Left lung (tissue), 10 donors: Measurements from ENCODE around the gene TMUB1. TPM values are rescaled to one million over a fixed set of nuclear protein-coding genes. Genes with fewer than 3 reads are reported as not detected.

Source experiments
- ATAC-seq: fragments of 200-7000 bp; cut with Tn5 transposase; one replicate; pipeline ENCODE4 v1.9.1; 2020; ENCODE audit warnings: moderate library complexity
- DNase-seq, 4 donors: peaks; one replicate each; pipeline ENCODE4 v3.0.0-alpha.2; 2013 to 2020
- H3K27ac ChIP-seq, 2 donors: fragments of 200-600 bp; sonication (generic) in 1 of 2; one replicate each; pipeline versions ENCODE4 v1.5.0 to v1.8.0; 2020 to 2021
- H3K27me3 ChIP-seq, 2 donors: fragments of 200-600 bp; sonication (generic) in 1 of 2; one replicate each; pipeline versions ENCODE4 v1.5.0 to v1.8.0; 2020 to 2021
- H3K36me3 ChIP-seq, 2 donors: fragments of 200-600 bp; sonication (generic) in 1 of 2; one replicate each; pipeline versions ENCODE4 v1.5.0 to v1.8.0; 2020 to 2021
- H3K4me1 ChIP-seq, 2 donors: fragments of 200-600 bp; one replicate each; pipeline ENCODE4 v1.8.0; 2021
- H3K4me3 ChIP-seq, 2 donors: fragments of 200-600 bp; sonication (generic) in 1 of 2; one replicate each; pipeline versions ENCODE4 v1.5.0 to v1.8.0; 2020 to 2021; ENCODE audit warnings: mild to moderate bottlenecking in 1 of 2
- H3K9me3 ChIP-seq, 2 donors: fragments of 200-600 bp; sonication (generic) in 1 of 2; one replicate each; pipeline versions ENCODE4 v1.5.0 to v1.8.0; 2020 to 2021
- intact Hi-C, 2 donors: fragments of 100-400 bp; cut with DNase I; formaldehyde crosslinking; loops; one replicate each; pipeline versions ENCODE4 v1.11.2 to v1.14.2; 2022
- polyA plus RNA-seq, 6 donors: library from polyadenylated mRNA; unstranded; fragments of 120-200 nt; gene quantifications; one replicate each; pipeline ENCODE4 v1.2.1, GENCODE V29; 2013; ENCODE audit not compliant: insufficient read length in 6 of 6
- total RNA-seq, 2 donors: library from RNA; stranded (reverse); fragmentation: NEBNext Ultra II Directional; extraction: Animal tissue kit (Norgen Biotek cat#: 25700); gene quantifications; one replicate each; pipeline ENCODE4 v1.2.1, GENCODE V29; 2021
- TF ChIP-seq, protein P1 (sequence below), 2 donors: fragments of 200-600 bp; sonication (generic) in 1 of 2; IDR thresholded peaks; one replicate each; pipeline versions ENCODE4 v1.5.0 to v1.8.0; 2021; ENCODE audit warnings: antibody characterized with exemption in 2 of 2
- donor health status: DM: no; HTN: yes; CAD: no.
- donor health status: DM: no; HTN: no; CAD: no.

TMUB1 gene
- total and polyA plus RNA-seq, 8 donors, result 21.2 to 49.1 (median 24.5) TPM

- DNase-seq (peak in 1 of 4 donors; percentile 66), ATAC-seq (no peak)
- TF ChIP-seq, protein P1, sequence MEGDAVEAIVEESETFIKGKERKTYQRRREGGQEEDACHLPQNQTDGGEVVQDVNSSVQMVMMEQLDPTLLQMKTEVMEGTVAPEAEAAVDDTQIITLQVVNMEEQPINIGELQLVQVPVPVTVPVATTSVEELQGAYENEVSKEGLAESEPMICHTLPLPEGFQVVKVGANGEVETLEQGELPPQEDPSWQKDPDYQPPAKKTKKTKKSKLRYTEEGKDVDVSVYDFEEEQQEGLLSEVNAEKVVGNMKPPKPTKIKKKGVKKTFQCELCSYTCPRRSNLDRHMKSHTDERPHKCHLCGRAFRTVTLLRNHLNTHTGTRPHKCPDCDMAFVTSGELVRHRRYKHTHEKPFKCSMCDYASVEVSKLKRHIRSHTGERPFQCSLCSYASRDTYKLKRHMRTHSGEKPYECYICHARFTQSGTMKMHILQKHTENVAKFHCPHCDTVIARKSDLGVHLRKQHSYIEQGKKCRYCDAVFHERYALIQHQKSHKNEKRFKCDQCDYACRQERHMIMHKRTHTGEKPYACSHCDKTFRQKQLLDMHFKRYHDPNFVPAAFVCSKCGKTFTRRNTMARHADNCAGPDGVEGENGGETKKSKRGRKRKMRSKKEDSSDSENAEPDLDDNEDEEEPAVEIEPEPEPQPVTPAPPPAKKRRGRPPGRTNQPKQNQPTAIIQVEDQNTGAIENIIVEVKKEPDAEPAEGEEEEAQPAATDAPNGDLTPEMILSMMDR (IDR thresholded peaks at IDR 0.05), result no peak
- H3K4me3 ChIP-seq, result no peak overlapping the region
- intact Hi-C loops, result loop anchor here in 1 of 2 donors (10.0 kb wide), 1 partner anchor 216 kb away; no protein-coding TSS in a partner anchor
- no peak overlapping the region for H3K27ac ChIP-seq
- peaks cover 0 to 44% of the 10 kb centered on the region in 2 donors for H3K4me1 ChIP-seq
- no peaks in the 10 kb centered on the region for H3K9me3 ChIP-seq
- peaks cover 0 to 4% of the 10 kb centered on the region in 2 donors for H3K36me3 ChIP-seq
- H3K27me3 ChIP-seq, result peaks cover 0 to 5% of the 10 kb centered on the region in 2 donors
These were observed 27.1 kb upstream of the TMUB1 start for GRCh38 chr7:151110236-151110940.

DNA sequence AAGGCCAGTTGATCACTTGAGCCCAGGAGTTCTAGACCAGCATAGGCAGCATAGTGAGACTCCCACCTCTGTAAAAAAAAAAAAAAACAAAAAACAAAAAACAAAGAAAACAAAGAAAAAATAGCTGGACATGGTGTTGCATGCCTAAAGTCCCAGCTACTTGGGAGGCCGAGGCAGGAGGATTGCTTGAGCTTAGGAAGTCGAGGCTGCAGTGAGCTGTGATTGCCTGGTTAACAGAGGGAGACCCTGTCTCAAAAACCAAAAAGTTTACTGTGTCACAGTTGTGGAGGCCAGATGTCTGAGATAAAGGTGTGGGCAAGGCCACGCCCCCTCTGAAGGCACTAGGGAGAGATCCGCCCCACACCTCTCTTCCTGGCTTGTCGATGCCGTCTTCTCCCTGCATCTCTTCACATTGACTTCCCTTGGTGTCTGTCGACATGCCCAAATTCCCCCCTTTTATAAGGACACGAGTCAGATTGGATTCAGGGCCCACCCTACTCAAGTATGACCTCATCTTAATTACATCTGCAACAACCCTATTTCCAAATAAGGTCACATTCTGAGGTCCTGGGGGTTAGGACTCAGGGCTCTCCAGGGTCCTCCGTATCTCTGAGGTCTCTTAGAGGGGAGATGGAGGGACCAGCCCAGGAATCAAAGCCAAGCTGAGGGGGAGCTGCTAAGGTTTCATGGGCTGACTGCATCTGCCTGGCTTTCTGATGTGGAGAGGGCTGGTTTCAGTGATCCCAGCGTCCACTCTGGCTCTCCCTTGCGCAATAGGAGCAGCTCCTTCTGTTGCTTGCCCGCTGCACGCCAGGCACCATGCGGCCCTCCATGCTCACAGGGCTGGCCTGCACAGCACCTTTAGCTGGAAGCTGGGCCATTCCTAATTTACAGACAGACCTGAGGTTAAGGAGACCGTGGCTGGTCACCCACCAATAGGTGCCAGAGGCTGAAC, 26.1 kb upstream of the TMUB1 start:
- DNase-seq, result peak in 1 of 4 donors; percentile 76
- intact Hi-C loops, result loop anchor here in 1 of 2 donors (10.0 kb wide), 1 partner anchor 215 kb away; no protein-coding TSS in a partner anchor
- peak overlapping the region in 1 of 2 donors; percentile 34 for H3K27ac ChIP-seq
- no peak overlapping the region for H3K4me3 ChIP-seq
- peaks cover 0 to 42% of the 10 kb centered on the region in 2 donors for H3K4me1 ChIP-seq
- peaks cover 0 to 3% of the 10 kb centered on the region in 2 donors for H3K27me3 ChIP-seq
- H3K36me3 ChIP-seq, result peaks cover 0 to 8% of the 10 kb centered on the region in 2 donors
- peak; percentile 8 for ATAC-seq
- no peaks in the 10 kb centered on the region for H3K9me3 ChIP-seq
- TF ChIP-seq, protein P1 (IDR thresholded peaks at IDR 0.05), result no peak

GRCh38 chr7:151107882-151108281, 24.6 kb upstream of the TMUB1 start:
- Histone ChIP-seq H3K4me3 (no peak overlapping the region), H3K36me3 (peaks cover 0 to 8% of the 10 kb centered on the region in 2 donors), H3K27ac (no peak overlapping the region), H3K4me1 (peaks cover 0 to 28% of the 10 kb centered on the region in 2 donors), H3K9me3 (no peaks in the 10 kb centered on the region), H3K27me3 (no peaks in the 10 kb centered on the region)
- no peak for ATAC-seq
- TF ChIP-seq, protein P1 (IDR thresholded peaks at IDR 0.05), result no peak
- DNase-seq, result peak in 1 of 4 donors; percentile 74
- intact Hi-C loops, result no loop called here

DNA sequence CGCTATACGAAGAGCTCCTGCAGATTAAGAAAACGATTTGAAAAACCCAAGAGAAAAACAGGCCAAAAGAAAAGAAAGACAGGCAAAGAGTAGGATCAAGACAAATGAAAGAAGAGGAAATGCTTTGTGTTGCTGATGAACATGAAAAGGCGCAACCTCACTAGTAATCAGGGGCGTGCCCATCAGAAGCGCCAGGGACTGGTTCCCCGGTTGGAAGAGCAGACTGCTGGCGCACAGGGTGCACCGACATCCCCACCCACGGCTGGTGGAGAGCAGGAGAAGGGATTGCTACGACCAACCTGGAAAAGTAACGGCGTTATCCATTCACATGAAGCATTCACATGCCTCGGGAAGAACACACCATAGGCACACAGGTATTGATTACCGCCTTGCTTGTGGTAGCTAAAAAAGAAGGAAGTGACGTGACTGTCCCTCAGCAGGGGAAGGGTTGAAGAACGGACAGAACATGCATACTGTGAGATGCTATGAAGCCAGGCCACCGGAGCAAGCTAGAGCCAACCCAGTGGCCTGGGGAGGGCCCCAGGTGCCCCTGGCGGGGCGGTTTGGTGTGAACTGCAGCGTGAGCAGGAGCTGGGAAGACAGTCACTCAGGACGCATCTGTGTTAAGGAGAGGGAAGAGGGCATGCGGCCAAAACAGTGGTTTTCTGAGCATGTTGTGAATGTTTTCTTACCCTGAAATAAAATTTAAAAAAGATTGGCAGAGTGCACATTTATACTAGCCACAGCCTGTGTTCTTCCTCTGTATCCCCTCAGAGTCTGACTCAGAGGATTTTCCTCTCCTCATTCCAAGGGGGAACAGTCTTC, 21.3 kb upstream of the TMUB1 start:
- ATAC-seq (no peak), DNase-seq (peak in 1 of 4 donors; percentile 36)
- intact Hi-C loops, result no loop called here
- H3K27ac ChIP-seq, result no peak overlapping the region
- TF ChIP-seq, protein P1 (IDR thresholded peaks at IDR 0.05), result no peak
- peaks cover 0 to 8% of the 10 kb centered on the region in 2 donors for H3K36me3 ChIP-seq
- no peaks in the 10 kb centered on the region for H3K9me3 ChIP-seq
- no peaks in the 10 kb centered on the region for H3K27me3 ChIP-seq
- no peak overlapping the region for H3K4me3 ChIP-seq
- peaks cover 0 to 15% of the 10 kb centered on the region in 2 donors for H3K4me1 ChIP-seq
